ENCODE data around the gene TBXT.

GRCh38 chr6:166179704-166180103 lies 12.1 kb upstream of the TBXT start:
- TF ChIP-seq SP140L (CRISPR knock-in tag; IDR thresholded peaks at IDR 0.05; ENCODE audit: borderline replicate concordance) (no peak), THRA (CRISPR knock-in tag; IDR thresholded peaks at IDR 0.05; ENCODE audit: borderline replicate concordance) (no peak), NCOA2 (CRISPR knock-in tag; IDR thresholded peaks at IDR 0.05) (no peak), CTCF (CRISPR knock-in tag; IDR thresholded peaks at IDR 0.05) (no peak), ZFP36L1 (CRISPR knock-in tag; IDR thresholded peaks at IDR 0.05) (no peak)
- TF ChIP-seq, protein P1, sequence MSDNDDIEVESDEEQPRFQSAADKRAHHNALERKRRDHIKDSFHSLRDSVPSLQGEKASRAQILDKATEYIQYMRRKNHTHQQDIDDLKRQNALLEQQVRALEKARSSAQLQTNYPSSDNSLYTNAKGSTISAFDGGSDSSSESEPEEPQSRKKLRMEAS (IDR thresholded peaks at IDR 0.05): no peak
- TF ChIP-seq, protein P2, sequence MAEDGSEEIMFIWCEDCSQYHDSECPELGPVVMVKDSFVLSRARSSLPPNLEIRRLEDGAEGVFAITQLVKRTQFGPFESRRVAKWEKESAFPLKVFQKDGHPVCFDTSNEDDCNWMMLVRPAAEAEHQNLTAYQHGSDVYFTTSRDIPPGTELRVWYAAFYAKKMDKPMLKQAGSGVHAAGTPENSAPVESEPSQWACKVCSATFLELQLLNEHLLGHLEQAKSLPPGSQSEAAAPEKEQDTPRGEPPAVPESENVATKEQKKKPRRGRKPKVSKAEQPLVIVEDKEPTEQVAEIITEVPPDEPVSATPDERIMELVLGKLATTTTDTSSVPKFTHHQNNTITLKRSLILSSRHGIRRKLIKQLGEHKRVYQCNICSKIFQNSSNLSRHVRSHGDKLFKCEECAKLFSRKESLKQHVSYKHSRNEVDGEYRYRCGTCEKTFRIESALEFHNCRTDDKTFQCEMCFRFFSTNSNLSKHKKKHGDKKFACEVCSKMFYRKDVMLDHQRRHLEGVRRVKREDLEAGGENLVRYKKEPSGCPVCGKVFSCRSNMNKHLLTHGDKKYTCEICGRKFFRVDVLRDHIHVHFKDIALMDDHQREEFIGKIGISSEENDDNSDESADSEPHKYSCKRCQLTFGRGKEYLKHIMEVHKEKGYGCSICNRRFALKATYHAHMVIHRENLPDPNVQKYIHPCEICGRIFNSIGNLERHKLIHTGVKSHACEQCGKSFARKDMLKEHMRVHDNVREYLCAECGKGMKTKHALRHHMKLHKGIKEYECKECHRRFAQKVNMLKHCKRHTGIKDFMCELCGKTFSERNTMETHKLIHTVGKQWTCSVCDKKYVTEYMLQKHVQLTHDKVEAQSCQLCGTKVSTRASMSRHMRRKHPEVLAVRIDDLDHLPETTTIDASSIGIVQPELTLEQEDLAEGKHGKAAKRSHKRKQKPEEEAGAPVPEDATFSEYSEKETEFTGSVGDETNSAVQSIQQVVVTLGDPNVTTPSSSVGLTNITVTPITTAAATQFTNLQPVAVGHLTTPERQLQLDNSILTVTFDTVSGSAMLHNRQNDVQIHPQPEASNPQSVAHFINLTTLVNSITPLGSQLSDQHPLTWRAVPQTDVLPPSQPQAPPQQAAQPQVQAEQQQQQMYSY (CRISPR knock-in tag; IDR thresholded peaks at IDR 0.05): no peak
